ENCODE results near the gene COPG1. TPM values are rescaled to one million over a fixed set of nuclear protein-coding genes. Genes with fewer than 3 reads are reported as not detected.

The COPG1 gene
- total and polyA plus RNA-seq, 9 of the 15 experiments (the other 6 are each of a cell fraction or from before 2014, with no cell fraction given): 40.3 to 105 (median 62.4) TPM

DNA sequence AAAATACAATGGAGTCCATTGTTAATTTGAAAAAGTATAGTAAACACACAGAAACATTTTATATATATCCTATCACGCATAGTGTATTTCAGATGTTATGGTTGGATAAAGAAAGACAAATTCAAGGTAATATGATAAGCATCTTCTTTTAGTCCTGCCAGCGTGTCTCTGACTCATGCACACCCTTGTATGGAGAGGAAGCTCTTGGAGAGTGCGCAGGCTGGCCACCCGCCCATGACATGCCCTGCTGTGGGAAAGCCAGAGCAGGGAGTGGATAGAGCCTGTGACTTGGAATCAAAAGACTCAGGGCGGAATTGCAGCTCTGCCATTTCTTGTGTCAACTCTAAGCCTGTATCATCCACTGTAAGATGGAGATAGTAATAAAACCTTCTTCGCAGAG is 23.0 kb upstream of the COPG1 start (continued):
- TF ChIP-seq, protein P1, sequence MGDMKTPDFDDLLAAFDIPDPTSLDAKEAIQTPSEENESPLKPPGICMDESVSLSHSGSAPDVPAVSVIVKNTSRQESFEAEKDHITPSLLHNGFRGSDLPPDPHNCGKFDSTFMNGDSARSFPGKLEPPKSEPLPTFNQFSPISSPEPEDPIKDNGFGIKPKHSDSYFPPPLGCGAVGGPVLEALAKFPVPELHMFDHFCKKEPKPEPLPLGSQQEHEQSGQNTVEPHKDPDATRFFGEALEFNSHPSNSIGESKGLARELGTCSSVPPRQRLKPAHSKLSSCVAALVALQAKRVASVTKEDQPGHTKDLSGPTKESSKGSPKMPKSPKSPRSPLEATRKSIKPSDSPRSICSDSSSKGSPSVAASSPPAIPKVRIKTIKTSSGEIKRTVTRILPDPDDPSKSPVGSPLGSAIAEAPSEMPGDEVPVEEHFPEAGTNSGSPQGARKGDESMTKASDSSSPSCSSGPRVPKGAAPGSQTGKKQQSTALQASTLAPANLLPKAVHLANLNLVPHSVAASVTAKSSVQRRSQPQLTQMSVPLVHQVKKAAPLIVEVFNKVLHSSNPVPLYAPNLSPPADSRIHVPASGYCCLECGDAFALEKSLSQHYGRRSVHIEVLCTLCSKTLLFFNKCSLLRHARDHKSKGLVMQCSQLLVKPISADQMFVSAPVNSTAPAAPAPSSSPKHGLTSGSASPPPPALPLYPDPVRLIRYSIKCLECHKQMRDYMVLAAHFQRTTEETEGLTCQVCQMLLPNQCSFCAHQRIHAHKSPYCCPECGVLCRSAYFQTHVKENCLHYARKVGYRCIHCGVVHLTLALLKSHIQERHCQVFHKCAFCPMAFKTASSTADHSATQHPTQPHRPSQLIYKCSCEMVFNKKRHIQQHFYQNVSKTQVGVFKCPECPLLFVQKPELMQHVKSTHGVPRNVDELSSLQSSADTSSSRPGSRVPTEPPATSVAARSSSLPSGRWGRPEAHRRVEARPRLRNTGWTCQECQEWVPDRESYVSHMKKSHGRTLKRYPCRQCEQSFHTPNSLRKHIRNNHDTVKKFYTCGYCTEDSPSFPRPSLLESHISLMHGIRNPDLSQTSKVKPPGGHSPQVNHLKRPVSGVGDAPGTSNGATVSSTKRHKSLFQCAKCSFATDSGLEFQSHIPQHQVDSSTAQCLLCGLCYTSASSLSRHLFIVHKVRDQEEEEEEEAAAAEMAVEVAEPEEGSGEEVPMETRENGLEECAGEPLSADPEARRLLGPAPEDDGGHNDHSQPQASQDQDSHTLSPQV (IDR thresholded peaks at IDR 0.05): peak; percentile 35; the same call in 1 of the 2 replicates
- TF ChIP-seq FOXK1 (CRISPR knock-in tag; IDR thresholded peaks at IDR 0.05; ENCODE audit: borderline replicate concordance): no peak
- TF ChIP-seq MAFK (IDR thresholded peaks at IDR 0.05; ENCODE audit: low read length): no peak
- TF ChIP-seq, protein P2, sequence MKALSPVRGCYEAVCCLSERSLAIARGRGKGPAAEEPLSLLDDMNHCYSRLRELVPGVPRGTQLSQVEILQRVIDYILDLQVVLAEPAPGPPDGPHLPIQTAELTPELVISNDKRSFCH (CRISPR knock-in tag; IDR thresholded peaks at IDR 0.05): no peak
- TF ChIP-seq, protein P2 (tag; IDR thresholded peaks at IDR 0.05): no peak
- TF ChIP-seq, protein P3, sequence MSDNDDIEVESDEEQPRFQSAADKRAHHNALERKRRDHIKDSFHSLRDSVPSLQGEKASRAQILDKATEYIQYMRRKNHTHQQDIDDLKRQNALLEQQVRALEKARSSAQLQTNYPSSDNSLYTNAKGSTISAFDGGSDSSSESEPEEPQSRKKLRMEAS (CRISPR knock-in tag; IDR thresholded peaks at IDR 0.05): no peak
- TF ChIP-seq PRMT5 (CRISPR knock-in tag; IDR thresholded peaks at IDR 0.05): no peak
- no peak for TF ChIP-seq MEF2A (IDR thresholded peaks at IDR 0.05; ENCODE audit: control insufficient read depth, low read depth, low read length)
- TF ChIP-seq CHD2 (IDR thresholded peaks at IDR 0.05; ENCODE audit: low read depth, low read length): no peak
- TF ChIP-seq FOS (IDR thresholded peaks at IDR 0.05; ENCODE audit: extremely low read depth, insufficient read length): peak; percentile 22
- TF ChIP-seq, protein P4, sequence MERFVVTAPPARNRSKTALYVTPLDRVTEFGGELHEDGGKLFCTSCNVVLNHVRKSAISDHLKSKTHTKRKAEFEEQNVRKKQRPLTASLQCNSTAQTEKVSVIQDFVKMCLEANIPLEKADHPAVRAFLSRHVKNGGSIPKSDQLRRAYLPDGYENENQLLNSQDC (CRISPR knock-in tag; IDR thresholded peaks at IDR 0.05): no peak
- no peak for TF ChIP-seq KDM2B (CRISPR knock-in tag; IDR thresholded peaks at IDR 0.05)
- TF ChIP-seq POU5F1 (IDR thresholded peaks at IDR 0.05; ENCODE audit: borderline replicate concordance, low read depth, low read length, partially characterized antibody): no peak

Data from K562 (cell line).